IMR-90 (cell line): ENCODE measurements around the gene TFRC. TPM values are rescaled to one million over a fixed set of nuclear protein-coding genes. Genes with fewer than 3 reads are reported as not detected.

Experiments used
- ATAC-seq: fragments of 200-7000 bp; cut with Tn5 transposase; 2 replicates; pipeline ENCODE4 v1.9.1; 2020; ENCODE audit warnings: low read depth, mild to moderate bottlenecking, moderate library complexity
- BruUV-seq: library from RNA; stranded (reverse); fragments of 400-500 nt; replicated peaks from 2 replicates; lab custom pipeline; 2021; lab: Mats Ljungman, UMichigan
- CTCF ChIA-PET: fragments of 300-600 bp; formaldehyde crosslinking; extraction: SDS; loops from one replicate; lab custom pipeline; 2021; ENCODE audit warnings: antibody characterized with exemption; lab: Yijun Ruan, JAX
- POLR2A ChIA-PET: fragments of 300-600 bp; sonication (Branson Sonifier 250); formaldehyde crosslinking; loops from one replicate; lab custom pipeline; 2022; ENCODE audit warnings: antibody characterized with exemption; ENCODE audit not compliant: unreplicated experiment; lab: Charles Lee
- DNase-seq: peaks from one replicate; pipeline ENCODE4 v3.0.0; 2013
- H2AFZ ChIP-seq: replicated peaks from 2 replicates; pipeline ENCODE3; 2013; ENCODE audit warnings: low read length, mild to moderate bottlenecking; ENCODE audit not compliant: poor library complexity
- H2AK5ac ChIP-seq: 2 replicates; pipeline ENCODE4 v1.6.1; 2013; ENCODE audit warnings: low read depth, low read length, inconsistent platforms
- H2AK9ac ChIP-seq: replicated peaks from 2 replicates; pipeline ENCODE3; 2013; ENCODE audit warnings: mild to moderate bottlenecking, low read depth, low read length, moderate library complexity; ENCODE audit not compliant: poor library complexity
- H2BK120ac ChIP-seq: 2 replicates; pipeline ENCODE4 v1.6.1; 2013; ENCODE audit warnings: low read depth, low read length, inconsistent platforms
- H2BK15ac ChIP-seq: 3 replicates; pipeline ENCODE4 v1.6.1; 2013; ENCODE audit warnings: low read depth, low read length, inconsistent platforms
- H2BK20ac ChIP-seq: 2 replicates; pipeline ENCODE4 v1.6.1; 2013; ENCODE audit warnings: low read depth, mild to moderate bottlenecking, inconsistent platforms, low read length, moderate library complexity
- H2BK5ac ChIP-seq: 2 replicates; pipeline ENCODE4 v1.6.1; 2013; ENCODE audit warnings: mild to moderate bottlenecking, low read depth, low read length, inconsistent platforms; ENCODE audit not compliant: poor library complexity, severe bottlenecking
- H3K14ac ChIP-seq: replicated peaks from 2 replicates; pipeline ENCODE4 v1.6.1; 2013; ENCODE audit warnings: low read depth, low read length, inconsistent platforms
- H3K18ac ChIP-seq: 2 replicates; pipeline ENCODE4 v1.6.1; 2013; ENCODE audit warnings: low read depth, low read length, control low read depth
- H3K23ac ChIP-seq: 2 replicates; pipeline ENCODE4 v1.6.1; 2013; ENCODE audit warnings: low read depth, low read length, inconsistent platforms
- H3K27ac ChIP-seq: 2 replicates; pipeline ENCODE4 v1.5.1; 2013; ENCODE audit warnings: mild to moderate bottlenecking, control low read depth, low read length; ENCODE audit not compliant: insufficient read depth
- H3K27me3 ChIP-seq: 2 replicates; pipeline ENCODE4 v1.6.1; 2013; ENCODE audit warnings: low read length; ENCODE audit not compliant: control insufficient read depth, insufficient read depth
- H3K36me3 ChIP-seq: 2 replicates; pipeline ENCODE4 v1.6.1; 2013; ENCODE audit warnings: low read length, mixed read lengths; ENCODE audit not compliant: control insufficient read depth, insufficient read depth
- H3K4ac ChIP-seq: 2 replicates; pipeline ENCODE4 v1.6.1; 2013; ENCODE audit warnings: low read depth, low read length, inconsistent platforms
- H3K4me1 ChIP-seq: 2 replicates; pipeline ENCODE4 v1.6.1; 2013; ENCODE audit warnings: low read length, mixed read lengths; ENCODE audit not compliant: control insufficient read depth, insufficient read depth
- H3K4me2 ChIP-seq: 2 replicates; pipeline ENCODE4 v1.6.1; 2013; ENCODE audit warnings: low read depth, mild to moderate bottlenecking, control low read depth, low read length, moderate library complexity
- H3K4me3 ChIP-seq: 2 replicates; pipeline ENCODE4 v1.5.1; 2013; ENCODE audit warnings: low read depth, mild to moderate bottlenecking, control low read depth, low read length, moderate library complexity; ENCODE audit not compliant: insufficient read depth
- H3K56ac ChIP-seq: 2 replicates; pipeline ENCODE4 v1.6.1; 2013; ENCODE audit warnings: low read length, inconsistent platforms; ENCODE audit not compliant: insufficient read depth; ENCODE audit errors: extremely low read depth
- H3K79me1 ChIP-seq, 2 experiments: 2 replicates each; pipeline ENCODE4 v1.6.1; 2013; ENCODE audit warnings: low read length in 2 of 2, inconsistent platforms in 1 of 2, low read depth in 1 of 2
- H3K9ac ChIP-seq: 2 replicates; pipeline ENCODE4 v1.6.1; 2013; ENCODE audit warnings: low read depth, low read length, control low read depth
- H3K9me1 ChIP-seq: 2 replicates; pipeline ENCODE4 v1.6.1; 2013; ENCODE audit warnings: low read length, inconsistent platforms; ENCODE audit not compliant: insufficient read depth
- H3K9me3 ChIP-seq: 2 replicates; pipeline ENCODE4 v1.6.1; 2013; ENCODE audit warnings: low read length; ENCODE audit not compliant: control insufficient read depth, insufficient read depth
- H4K20me1 ChIP-seq: 2 replicates; pipeline ENCODE4 v1.6.1; 2013; ENCODE audit warnings: low read length, inconsistent platforms; ENCODE audit not compliant: insufficient read depth
- H4K5ac ChIP-seq: 2 replicates; pipeline ENCODE4 v1.6.1; 2013; ENCODE audit warnings: mild to moderate bottlenecking, low read depth, low read length, control low read depth
- H4K8ac ChIP-seq, 2 experiments: 2 replicates each; pipeline ENCODE4 v1.6.1; 2013; ENCODE audit warnings: low read depth in 2 of 2, low read length in 2 of 2, control low read depth in 1 of 2, inconsistent platforms in 1 of 2
- H4K91ac ChIP-seq: 2 replicates; pipeline ENCODE4 v1.6.1; 2013; ENCODE audit warnings: low read depth, low read length, inconsistent platforms; ENCODE audit not compliant: insufficient read depth
- BHLHE40 ChIP-seq: fragments of 150-350 bp; IDR thresholded peaks from 2 replicates; pipeline ENCODE4 v1.6.1; 2016; ENCODE audit warnings: mild to moderate bottlenecking, low read depth, low read length
- CEBPB ChIP-seq: IDR thresholded peaks from 2 replicates; pipeline ENCODE4 v1.6.1; 2012; ENCODE audit warnings: low read depth, low read length, improper control_type of control experiment
- CHD1 ChIP-seq: IDR thresholded peaks from 2 replicates; pipeline ENCODE4 v1.6.1; 2012; ENCODE audit warnings: low read depth, low read length, improper control_type of control experiment
- FOS ChIP-seq: fragments of 150-350 bp; IDR thresholded peaks from 2 replicates; pipeline ENCODE4 v1.6.1; 2016; ENCODE audit warnings: low read depth, low read length
- MAFK ChIP-seq: IDR thresholded peaks from 2 replicates; pipeline ENCODE4 v1.6.1; 2012; ENCODE audit warnings: low read depth, low read length, improper control_type of control experiment
- MAZ ChIP-seq: IDR thresholded peaks from 2 replicates; pipeline ENCODE4 v1.6.1; 2012; ENCODE audit warnings: low read depth, mild to moderate bottlenecking, low read length, improper control_type of control experiment, moderate library complexity, borderline replicate concordance
- MXI1 ChIP-seq: IDR thresholded peaks from 2 replicates; pipeline ENCODE4 v1.6.1; 2012; ENCODE audit warnings: low read depth, mild to moderate bottlenecking, low read length, moderate library complexity, borderline replicate concordance
- NFE2L2 ChIP-seq: fragments of 150-350 bp; IDR thresholded peaks from 2 replicates; pipeline ENCODE4 v1.6.1; 2016; ENCODE audit warnings: low read depth, mild to moderate bottlenecking, low read length
- POLR2A ChIP-seq: IDR thresholded peaks from 2 replicates; pipeline ENCODE4 v1.6.1; 2012; ENCODE audit warnings: mild to moderate bottlenecking, low read depth, low read length
- RAD21 ChIP-seq: IDR thresholded peaks from 2 replicates; pipeline ENCODE4 v1.6.1; 2012; ENCODE audit warnings: low read length, improper control_type of control experiment
- RCOR1 ChIP-seq: IDR thresholded peaks from 2 replicates; pipeline ENCODE4 v1.6.1; 2012; ENCODE audit warnings: mild to moderate bottlenecking, low read length, improper control_type of control experiment; ENCODE audit not compliant: insufficient replicate concordance
- RFX5 ChIP-seq: IDR thresholded peaks from 2 replicates; pipeline ENCODE4 v1.8.0; 2012; ENCODE audit warnings: low read depth, mild to moderate bottlenecking, low read length, moderate library complexity
- SMC3 ChIP-seq: fragments of 150-350 bp; IDR thresholded peaks from 2 replicates; pipeline ENCODE4 v1.6.1; 2016; ENCODE audit warnings: low read depth, mild to moderate bottlenecking, antibody characterized with exemption, low read length, moderate library complexity
- WGBS, 2 experiments: methylation state at CpG; one replicate each; pipeline versions ENCODE4 v1.1.5 to v1.1.7; 2013; ENCODE audit warnings: missing lambda C conversion rate in 2 of 2; ENCODE audit not compliant: insufficient read length in 1 of 2; ENCODE audit errors: extremely low coverage in 2 of 2; 5-methylcytosine and 5-hydroxymethylcytosine counted together
- dilution Hi-C: fragments of 300-500 bp; cut with HindIII; formaldehyde crosslinking; loops from one replicate; pipeline ENCODE4 v1.14.3; 2018; ENCODE audit warnings: low sequenced_read_pairs; ENCODE audit not compliant: unreplicated experiment
- in situ Hi-C: fragments of 300-500 bp; cut with MboI; formaldehyde crosslinking; loops from 3 replicates; pipeline ENCODE4 v1.14.3; 2019; ENCODE audit warnings: low sequenced_read_pairs, inconsistent platforms, mixed read lengths
- intact Hi-C: fragments of 100-400 bp; cut with micrococcal nuclease; formaldehyde crosslinking; loops from 2 replicates; pipeline ENCODE4 v1.10.0; 2022
- polyA plus RNA-seq, 3 experiments: library from polyadenylated mRNA; depleted of rRNA; stranded (reverse); fragments of >200 nt; gene quantifications; 2 replicates each; pipeline ENCODE4 v1.2.3, GENCODE V29; 2012; ENCODE audit warnings: low replicate concordance in 1 of 3
- total RNA-seq: library from RNA; depleted of rRNA; stranded (reverse); fragments of >200 nt; gene quantifications from 2 replicates; pipeline ENCODE4 v1.2.3, GENCODE V29; 2012
- TF ChIP-seq, protein P1 (sequence below): fragments of 150-350 bp; IDR thresholded peaks from 2 replicates; pipeline ENCODE4 v1.6.1; 2017; ENCODE audit warnings: mild to moderate bottlenecking, antibody characterized with exemption, low read length, low read depth
- TF ChIP-seq, protein P2 (sequence below): fragments of 150-350 bp; IDR thresholded peaks from 2 replicates; pipeline ENCODE4 v1.6.1; 2016; ENCODE audit warnings: low read depth, mild to moderate bottlenecking, low read length, moderate library complexity, borderline replicate concordance
- TF ChIP-seq, protein P3 (sequence below): conservative IDR thresholded peaks from 2 replicates; pipeline ENCODE4 v1.5.1; 2012; ENCODE audit warnings: mild to moderate bottlenecking, low read depth, low read length, improper control_type of control experiment

The TFRC gene
- total and polyA plus RNA-seq, 2 of the 4 experiments (the other 2 are of a cell fraction) = 78.6 to 156 TPM

GRCh38 chr3:196128172-196128843 lies 46.4 kb upstream of the TFRC start:
- ATAC-seq = no peak
- no peak for TF ChIP-seq RCOR1
- no peak for TF ChIP-seq MXI1
- no peak for TF ChIP-seq MAZ
- TF ChIP-seq POLR2A = no peak
- TF ChIP-seq, protein P1, sequence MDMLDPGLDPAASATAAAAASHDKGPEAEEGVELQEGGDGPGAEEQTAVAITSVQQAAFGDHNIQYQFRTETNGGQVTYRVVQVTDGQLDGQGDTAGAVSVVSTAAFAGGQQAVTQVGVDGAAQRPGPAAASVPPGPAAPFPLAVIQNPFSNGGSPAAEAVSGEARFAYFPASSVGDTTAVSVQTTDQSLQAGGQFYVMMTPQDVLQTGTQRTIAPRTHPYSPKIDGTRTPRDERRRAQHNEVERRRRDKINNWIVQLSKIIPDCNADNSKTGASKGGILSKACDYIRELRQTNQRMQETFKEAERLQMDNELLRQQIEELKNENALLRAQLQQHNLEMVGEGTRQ = no peak
- TF ChIP-seq RFX5 = no peak
- TF ChIP-seq RAD21 = no peak
- TF ChIP-seq, protein P2, sequence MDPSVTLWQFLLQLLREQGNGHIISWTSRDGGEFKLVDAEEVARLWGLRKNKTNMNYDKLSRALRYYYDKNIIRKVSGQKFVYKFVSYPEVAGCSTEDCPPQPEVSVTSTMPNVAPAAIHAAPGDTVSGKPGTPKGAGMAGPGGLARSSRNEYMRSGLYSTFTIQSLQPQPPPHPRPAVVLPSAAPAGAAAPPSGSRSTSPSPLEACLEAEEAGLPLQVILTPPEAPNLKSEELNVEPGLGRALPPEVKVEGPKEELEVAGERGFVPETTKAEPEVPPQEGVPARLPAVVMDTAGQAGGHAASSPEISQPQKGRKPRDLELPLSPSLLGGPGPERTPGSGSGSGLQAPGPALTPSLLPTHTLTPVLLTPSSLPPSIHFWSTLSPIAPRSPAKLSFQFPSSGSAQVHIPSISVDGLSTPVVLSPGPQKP = no peak
- no peak for TF ChIP-seq BHLHE40
- no peak for TF ChIP-seq SMC3
- TF ChIP-seq NFE2L2 = no peak
- TF ChIP-seq CHD1 = no peak
- TF ChIP-seq MAFK = no peak
- no peak for TF ChIP-seq FOS
- no peak for TF ChIP-seq CEBPB
- TF ChIP-seq, protein P3, sequence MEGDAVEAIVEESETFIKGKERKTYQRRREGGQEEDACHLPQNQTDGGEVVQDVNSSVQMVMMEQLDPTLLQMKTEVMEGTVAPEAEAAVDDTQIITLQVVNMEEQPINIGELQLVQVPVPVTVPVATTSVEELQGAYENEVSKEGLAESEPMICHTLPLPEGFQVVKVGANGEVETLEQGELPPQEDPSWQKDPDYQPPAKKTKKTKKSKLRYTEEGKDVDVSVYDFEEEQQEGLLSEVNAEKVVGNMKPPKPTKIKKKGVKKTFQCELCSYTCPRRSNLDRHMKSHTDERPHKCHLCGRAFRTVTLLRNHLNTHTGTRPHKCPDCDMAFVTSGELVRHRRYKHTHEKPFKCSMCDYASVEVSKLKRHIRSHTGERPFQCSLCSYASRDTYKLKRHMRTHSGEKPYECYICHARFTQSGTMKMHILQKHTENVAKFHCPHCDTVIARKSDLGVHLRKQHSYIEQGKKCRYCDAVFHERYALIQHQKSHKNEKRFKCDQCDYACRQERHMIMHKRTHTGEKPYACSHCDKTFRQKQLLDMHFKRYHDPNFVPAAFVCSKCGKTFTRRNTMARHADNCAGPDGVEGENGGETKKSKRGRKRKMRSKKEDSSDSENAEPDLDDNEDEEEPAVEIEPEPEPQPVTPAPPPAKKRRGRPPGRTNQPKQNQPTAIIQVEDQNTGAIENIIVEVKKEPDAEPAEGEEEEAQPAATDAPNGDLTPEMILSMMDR = no peak
- Histone ChIP-seq H2AFZ (no peak overlapping the region), H2AK5ac (0 out of 2 replicates have a peak overlapping the region, but pooled peaks have one; percentile 10), H3K27me3 (peaks cover 12% of the 10 kb centered on the region), H3K4me1 (no peaks in the 10 kb centered on the region), H2AK9ac (no peak overlapping the region), H3K14ac (no peak overlapping the region), H3K4ac (no peak overlapping the region), H3K79me1 (no peaks in the 10 kb centered on the region), H3K23ac (no peak overlapping the region), H2BK5ac (no peak overlapping the region), H3K9ac (no peak overlapping the region), H4K8ac (no peak overlapping the region), H3K27ac (no peak overlapping the region), H4K91ac (no peak overlapping the region), H3K36me3 (no peaks in the 10 kb centered on the region), H3K4me3 (no peak overlapping the region), H3K9me3 (no peaks in the 10 kb centered on the region), H3K18ac (no peak overlapping the region), H4K20me1 (no peaks in the 10 kb centered on the region), H2BK120ac (no peak overlapping the region), H3K56ac (no peak overlapping the region), H2BK20ac (no peak overlapping the region), H2BK15ac (no peak overlapping the region), H3K9me1 (no peaks in the 10 kb centered on the region), H3K4me2 (no peak overlapping the region), H4K5ac (no peak overlapping the region)
- DNase-seq = no peak
- no TSS peak for BruUV-seq
- WGBS, 2 experiments = 77% methylated on average over 17 of the region's 21 CpGs; no CpG with 5 or more reads in 1 of the 2 experiments
- in situ Hi-C loops (no loop called here), dilution Hi-C loops (no loop called here), intact Hi-C loops (no loop called here)
- POLR2A ChIA-PET = no interaction called here
- CTCF ChIA-PET = no interaction called here
